HG02981 (cell line): ENCODE results near the gene UBAC2.
A peak's percentile ranks its signal among the peaks of the same experiment; 100 is the strongest.

Experiments
- ATAC-seq: cut with Tn5 transposase; IDR thresholded peaks from one replicate; pipeline ENCODE4 v1.9.1; 2021; ENCODE audit warnings: mild to moderate bottlenecking, moderate library complexity; ENCODE audit not compliant: unreplicated experiment

UBAC2 gene

GRCh38 chr13:99307648-99308339 is 107.1 kb downstream of the UBAC2 start:
- peak; percentile 32 for ATAC-seq

- no peak for ATAC-seq
Observed at GRCh38 chr13:99308471-99309087, 107.9 kb downstream of the UBAC2 start.

- no peak for ATAC-seq
Observed at GRCh38 chr13:99310382-99311031, 109.9 kb downstream of the UBAC2 start.

GRCh38 chr13:99311137-99311536 is 110.5 kb downstream of the UBAC2 start:
- ATAC-seq: no peak

GRCh38 chr13:99311748-99312492 is 111.3 kb downstream of the UBAC2 start:
- ATAC-seq: no peak

- peak; percentile 53 for ATAC-seq
Observed at GRCh38 chr13:99312493-99312883, 111.8 kb downstream of the UBAC2 start.

- no peak for ATAC-seq
Observed at GRCh38 chr13:99313501-99313900, 112.8 kb downstream of the UBAC2 start.

GRCh38 chr13:99313941-99314340 is 113.3 kb downstream of the UBAC2 start:
- ATAC-seq: no peak

- no peak for ATAC-seq
Observed at GRCh38 chr13:99314640-99315176, 114.1 kb downstream of the UBAC2 start.

GRCh38 chr13:99315186-99315585 is 114.5 kb downstream of the UBAC2 start:
- no peak for ATAC-seq

- no peak for ATAC-seq
Observed at GRCh38 chr13:99316224-99316623, 115.6 kb downstream of the UBAC2 start.

- no peak for ATAC-seq
Observed at GRCh38 chr13:99316657-99317256, 116.1 kb downstream of the UBAC2 start.

- no peak for ATAC-seq
Observed at GRCh38 chr13:99320693-99321481, 120.2 kb downstream of the UBAC2 start.

GRCh38 chr13:99321709-99322108 is 121.1 kb downstream of the UBAC2 start:
- ATAC-seq: no peak

GRCh38 chr13:99322297-99323103 is 121.8 kb downstream of the UBAC2 start:
- peak; percentile 70 for ATAC-seq

GRCh38 chr13:99323488-99323887 is 122.8 kb downstream of the UBAC2 start:
- no peak for ATAC-seq

GRCh38 chr13:99326012-99326411 is 125.4 kb downstream of the UBAC2 start:
- no peak for ATAC-seq

GRCh38 chr13:99327126-99327525 is 126.5 kb downstream of the UBAC2 start:
- ATAC-seq: no peak

GRCh38 chr13:99327761-99328160 is 127.1 kb downstream of the UBAC2 start:
- no peak for ATAC-seq
